ENCODE results near the gene ANXA3.

GRCh38 chr4:78584863-78585547, 33.4 kb downstream of the ANXA3 start:
- TF ChIP-seq CTCF (IDR thresholded peaks at IDR 0.05) (no peak), EZH2 (IDR thresholded peaks at IDR 0.05; ENCODE audit: borderline replicate concordance, insufficient read depth, low read depth, low read length, poor library complexity, severe bottlenecking) (no peak)

Measured in B cell (primary cell).